Uterus (tissue), 4 donors: Measurements from ENCODE around the gene PLBD2. TPM values are rescaled to one million over a fixed set of nuclear protein-coding genes. Genes with fewer than 3 reads are reported as not detected.

ENCODE experiments used
- DNase-seq, 2 donors: peaks; one replicate each; pipeline ENCODE4 v3.0.0-alpha.2; 2019 to 2020
- H3K27ac ChIP-seq, 2 donors: fragments of 200-600 bp; sonication (generic); 1 replicate in 1 of 2; 2 replicates in 1 of 2; pipeline ENCODE4 v1.5.1; 2016 to 2018
- H3K27me3 ChIP-seq, 2 donors: fragments of 200-600 bp; sonication (generic); one replicate each; pipeline ENCODE4 v1.5.1; 2018 to 2019; ENCODE audit warnings: control low read depth in 1 of 2
- H3K36me3 ChIP-seq, 2 donors: fragments of 200-600 bp; sonication (generic); one replicate each; pipeline ENCODE4 v1.5.1; 2019; ENCODE audit warnings: control low read depth in 1 of 2
- H3K4me1 ChIP-seq, 2 donors: fragments of 200-600 bp; sonication (generic); one replicate each; pipeline ENCODE4 v1.5.1; 2018 to 2019; ENCODE audit warnings: control low read depth in 1 of 2
- H3K4me3 ChIP-seq, 2 donors: fragments of 200-600 bp; sonication (generic); 1 replicate in 1 of 2; 2 replicates in 1 of 2; pipeline ENCODE4 v1.5.1; 2018 to 2019; ENCODE audit warnings: mild to moderate bottlenecking in 1 of 2
- H3K9me3 ChIP-seq, 2 donors: fragments of 200-600 bp; sonication (generic); one replicate each; pipeline ENCODE4 v1.5.1; 2019; ENCODE audit warnings: control low read depth in 1 of 2
- POLR2A ChIP-seq, 2 donors: fragments of 450-650 bp; IDR thresholded peaks; one replicate each; pipeline ENCODE4 v1.6.1; 2016; ENCODE audit warnings: antibody characterized with exemption in 2 of 2, mild to moderate bottlenecking in 1 of 2, moderate library complexity in 1 of 2
- intact Hi-C: fragments of 100-400 bp; cut with DNase I; formaldehyde crosslinking; loops from one replicate; pipeline ENCODE4 v1.15.1; 2023; ENCODE audit warnings: low total_unique reads
- total RNA-seq, 4 donors: library from RNA; depleted of rRNA in 3 of 4; stranded (reverse); fragments of >200 nt in 3 of 4; gene quantifications; one replicate each; pipeline versions ENCODE4 v1.1.0 to v1.2.4, GENCODE V29; 2014 to 2023
- TF ChIP-seq, protein P1 (sequence below), 4 experiments: fragments of 200-600 bp in 2 of 4; fragments of 450-650 bp in 2 of 4; sonication (generic) in 2 of 4; IDR thresholded peaks; one replicate each; pipeline ENCODE4 v1.5.1; 2016 to 2019; ENCODE audit warnings: antibody characterized with exemption in 4 of 4, mild to moderate bottlenecking in 2 of 4, moderate library complexity in 1 of 4
- donor health status: DM: yes; HTN: yes; CAD: no.

PLBD2 gene
- total RNA-seq, 4 donors from 2014 or later = 20.7 to 38.6 (median 29.8) TPM

DNA sequence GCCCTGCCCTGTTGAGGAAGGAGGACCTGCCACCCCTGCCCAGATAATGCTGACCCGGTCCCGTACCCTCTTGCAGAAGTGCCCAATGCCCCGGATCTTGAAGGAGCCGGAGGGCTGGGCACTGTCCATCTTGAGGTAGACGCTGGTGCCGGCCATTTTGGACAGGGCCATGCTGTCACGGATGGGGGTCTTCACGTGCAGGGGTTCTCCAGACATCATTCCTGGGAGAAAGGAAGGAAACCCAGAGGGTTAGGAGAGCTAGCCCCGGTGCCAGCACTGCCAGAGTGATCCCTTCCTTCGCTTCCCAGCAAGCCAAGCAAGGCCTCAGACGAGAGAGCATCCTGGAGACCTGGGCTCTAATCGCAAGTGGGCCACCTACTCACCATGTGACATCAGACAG, 41.1 kb downstream of the PLBD2 start:
- intact Hi-C loops = no loop called here
- Histone ChIP-seq H3K36me3 (no peaks in the 10 kb centered on the region), H3K27me3 (no peaks in the 10 kb centered on the region), H3K27ac (no peak overlapping the region), H3K9me3 (no peaks in the 10 kb centered on the region), H3K4me1 (no peaks in the 10 kb centered on the region), H3K4me3 (no peak overlapping the region)
- TF ChIP-seq, protein P1, sequence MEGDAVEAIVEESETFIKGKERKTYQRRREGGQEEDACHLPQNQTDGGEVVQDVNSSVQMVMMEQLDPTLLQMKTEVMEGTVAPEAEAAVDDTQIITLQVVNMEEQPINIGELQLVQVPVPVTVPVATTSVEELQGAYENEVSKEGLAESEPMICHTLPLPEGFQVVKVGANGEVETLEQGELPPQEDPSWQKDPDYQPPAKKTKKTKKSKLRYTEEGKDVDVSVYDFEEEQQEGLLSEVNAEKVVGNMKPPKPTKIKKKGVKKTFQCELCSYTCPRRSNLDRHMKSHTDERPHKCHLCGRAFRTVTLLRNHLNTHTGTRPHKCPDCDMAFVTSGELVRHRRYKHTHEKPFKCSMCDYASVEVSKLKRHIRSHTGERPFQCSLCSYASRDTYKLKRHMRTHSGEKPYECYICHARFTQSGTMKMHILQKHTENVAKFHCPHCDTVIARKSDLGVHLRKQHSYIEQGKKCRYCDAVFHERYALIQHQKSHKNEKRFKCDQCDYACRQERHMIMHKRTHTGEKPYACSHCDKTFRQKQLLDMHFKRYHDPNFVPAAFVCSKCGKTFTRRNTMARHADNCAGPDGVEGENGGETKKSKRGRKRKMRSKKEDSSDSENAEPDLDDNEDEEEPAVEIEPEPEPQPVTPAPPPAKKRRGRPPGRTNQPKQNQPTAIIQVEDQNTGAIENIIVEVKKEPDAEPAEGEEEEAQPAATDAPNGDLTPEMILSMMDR (IDR thresholded peaks at IDR 0.05) = no peak
- no peak for TF ChIP-seq POLR2A (IDR thresholded peaks at IDR 0.05)
- no peak for DNase-seq

DNA sequence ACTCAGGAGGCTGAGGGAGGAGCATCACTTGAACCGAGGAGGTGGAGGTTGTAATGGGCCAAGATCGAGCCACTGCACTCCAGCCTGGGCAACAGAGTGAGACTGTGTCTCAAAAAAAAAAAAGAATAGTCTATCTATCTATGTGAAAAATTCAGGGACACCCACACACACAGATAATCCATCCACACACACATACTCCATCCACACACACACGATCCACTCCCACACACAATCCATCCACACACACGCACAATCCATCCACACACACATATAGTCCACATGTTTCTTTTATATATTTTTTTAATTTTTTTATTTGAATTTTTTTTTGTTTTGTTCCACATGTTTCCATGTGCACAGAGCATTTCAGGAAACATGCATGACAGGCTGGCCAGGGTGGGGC, 42.0 kb downstream of the PLBD2 start:
- Histone ChIP-seq H3K36me3 (no peaks in the 10 kb centered on the region), H3K9me3 (no peaks in the 10 kb centered on the region), H3K27ac (no peak overlapping the region), H3K4me3 (no peak overlapping the region), H3K4me1 (no peaks in the 10 kb centered on the region), H3K27me3 (no peaks in the 10 kb centered on the region)
- DNase-seq = no peak
- intact Hi-C loops = no loop called here
- TF ChIP-seq POLR2A (IDR thresholded peaks at IDR 0.05) = no peak
- TF ChIP-seq, protein P1 (IDR thresholded peaks at IDR 0.05) = no peak

DNA sequence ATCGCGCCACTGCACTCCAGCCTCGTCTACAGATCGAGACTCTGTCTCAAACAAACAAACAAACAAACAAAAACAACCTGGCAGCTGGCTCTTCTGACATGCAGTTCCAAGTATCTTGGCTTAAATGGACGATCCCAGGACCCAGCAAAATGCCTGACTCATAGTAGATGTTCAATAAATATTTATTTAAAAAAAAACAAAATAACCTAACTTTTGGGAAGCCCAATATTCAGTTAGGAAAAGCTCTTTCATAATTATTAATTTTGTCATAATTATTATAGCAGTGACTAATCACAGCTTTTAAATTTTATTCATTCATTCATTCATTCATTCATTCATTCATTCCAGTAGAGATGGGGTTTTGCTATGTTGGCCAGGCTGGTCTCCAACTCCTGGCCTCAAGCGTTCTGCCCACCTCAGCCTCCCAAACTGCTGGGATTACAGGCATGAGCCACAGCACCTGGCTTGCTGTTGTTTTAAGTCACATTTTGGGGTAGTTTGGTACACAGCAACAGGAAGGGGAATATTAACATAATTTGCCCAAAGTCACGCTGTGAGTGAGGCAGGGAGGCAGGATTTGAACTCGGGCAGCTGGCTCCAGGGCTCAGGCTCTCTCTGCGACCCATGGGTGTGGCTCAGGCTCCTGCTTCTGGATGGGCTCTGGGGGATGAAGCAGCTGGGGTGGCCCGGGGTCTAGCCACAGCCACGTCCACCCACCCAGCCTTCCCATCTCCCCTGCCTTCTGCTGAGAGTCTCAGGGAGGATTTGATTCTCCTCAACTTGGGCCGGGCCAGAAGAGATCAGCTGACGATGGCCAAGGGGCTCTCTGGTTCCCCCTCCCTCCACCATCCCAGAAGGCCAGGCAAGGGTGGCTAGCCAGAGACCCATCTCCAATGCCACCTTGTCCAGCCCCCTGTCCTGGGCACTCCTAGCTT, 42.9 kb downstream of the PLBD2 start:
- Histone ChIP-seq H3K4me1 (no peaks in the 10 kb centered on the region), H3K27me3 (no peaks in the 10 kb centered on the region), H3K9me3 (no peaks in the 10 kb centered on the region), H3K27ac (no peak overlapping the region), H3K36me3 (no peaks in the 10 kb centered on the region), H3K4me3 (no peak overlapping the region)
- no peak for DNase-seq
- no peak for TF ChIP-seq POLR2A (IDR thresholded peaks at IDR 0.05)
- TF ChIP-seq, protein P1 (IDR thresholded peaks at IDR 0.05) = no peak
- intact Hi-C loops = no loop called here

DNA sequence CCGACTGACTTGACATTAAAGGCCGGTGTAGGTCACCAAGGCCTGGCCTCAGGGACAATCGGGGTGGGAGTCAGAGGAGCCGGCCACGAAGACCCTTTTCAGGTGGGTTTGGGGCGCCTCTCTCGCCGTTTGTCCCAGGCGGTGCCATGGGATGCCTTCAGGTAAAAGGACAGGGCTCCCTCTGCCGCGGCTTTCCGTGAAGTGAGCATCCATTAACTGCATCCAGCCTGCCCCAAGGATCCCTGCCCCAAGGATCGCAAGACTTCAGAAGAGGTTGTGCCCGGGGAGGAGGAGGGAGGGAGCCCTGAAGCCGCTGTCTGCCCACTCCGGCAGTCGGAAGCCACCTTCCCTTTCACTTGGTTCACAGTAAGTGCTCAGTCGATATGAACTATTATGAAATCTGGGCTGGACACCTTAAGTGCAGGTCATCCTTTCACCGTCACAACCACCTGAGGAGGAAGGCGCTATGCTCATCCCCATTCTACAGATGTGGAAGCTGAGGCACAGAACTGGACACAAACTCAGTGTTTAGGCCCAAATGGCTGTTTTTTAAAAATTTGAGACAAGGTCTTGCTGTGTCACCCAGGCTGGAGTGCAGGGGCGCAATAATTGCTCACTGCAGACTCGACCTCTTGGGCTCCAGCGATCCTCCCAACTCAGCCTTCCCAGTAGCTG, 44.3 kb downstream of the PLBD2 start:
- H3K4me1 ChIP-seq = no peaks in the 10 kb centered on the region
- no peak for TF ChIP-seq POLR2A (IDR thresholded peaks at IDR 0.05)
- TF ChIP-seq, protein P1 (IDR thresholded peaks at IDR 0.05) = no peak
- DNase-seq = no peak
- no peak overlapping the region for H3K27ac ChIP-seq
- H3K9me3 ChIP-seq = no peaks in the 10 kb centered on the region
- H3K36me3 ChIP-seq = no peaks in the 10 kb centered on the region
- intact Hi-C loops = no loop called here
- H3K4me3 ChIP-seq = no peak overlapping the region
- no peaks in the 10 kb centered on the region for H3K27me3 ChIP-seq
